Mucosa of descending colon (tissue), 3 donors: Measurements from ENCODE around the gene TEP1. TPM values are rescaled to one million over a fixed set of nuclear protein-coding genes. Genes with fewer than 3 reads are reported as not detected.
A peak's percentile ranks its signal among the peaks of the same experiment; 100 is the strongest.

Source experiments
- ATAC-seq: fragments of 200-7000 bp; cut with Tn5 transposase; one replicate; pipeline ENCODE4 v1.9.1; 2020; ENCODE audit warnings: mild to moderate bottlenecking, moderate library complexity
- DNase-seq, 3 donors: peaks; one replicate each; pipeline ENCODE4 v3.0.0-alpha.2; 2020
- H3K36me3 ChIP-seq: fragments of 200-600 bp; one replicate; pipeline ENCODE4 v1.8.0; 2021; ENCODE audit warnings: low read depth, mild to moderate bottlenecking
- H3K4me1 ChIP-seq: fragments of 200-600 bp; one replicate; pipeline ENCODE4 v1.8.0; 2021; ENCODE audit warnings: low read depth, mild to moderate bottlenecking
- H3K4me3 ChIP-seq: fragments of 200-600 bp; one replicate; pipeline ENCODE4 v1.8.0; 2021; ENCODE audit warnings: mild to moderate bottlenecking
- H3K9me3 ChIP-seq: fragments of 200-600 bp; one replicate; pipeline ENCODE4 v1.8.0; 2021; ENCODE audit warnings: mild to moderate bottlenecking
- CTCF ChIP-seq: fragments of 200-600 bp; IDR thresholded peaks from one replicate; pipeline ENCODE4 v1.8.0; 2022; ENCODE audit warnings: antibody characterized with exemption, mild to moderate bottlenecking
- intact Hi-C, 2 donors: fragments of 100-400 bp; cut with DNase I in 1 of 2; cut with micrococcal nuclease in 1 of 2; formaldehyde crosslinking; loops; one replicate each; pipeline versions ENCODE4 v1.11.0 to v1.11.1; 2022; cut with DNase I, micrococcal nuclease
- total RNA-seq, 3 donors: library from RNA; stranded (reverse); fragmentation: NEBNext Ultra II Directional in 2 of 3; extraction: Animal tissue kit (Norgen Biotek cat#: 25700) in 2 of 3; gene quantifications; one replicate each; pipeline versions ENCODE4 v1.2.1 to v1.2.4, GENCODE V29; 2021 to 2023
- donor health status: DM: no; HTN: no; CAD: no; lungs with moderate emphysema.
- donor health status: DM: no; HTN: no; CAD: no.
- donor health status: DM: no; HTN: yes; CAD: no.

The TEP1 gene
- total RNA-seq, 3 donors from 2014 or later, result 68.7 to 121 (median 85.8) TPM

DNA sequence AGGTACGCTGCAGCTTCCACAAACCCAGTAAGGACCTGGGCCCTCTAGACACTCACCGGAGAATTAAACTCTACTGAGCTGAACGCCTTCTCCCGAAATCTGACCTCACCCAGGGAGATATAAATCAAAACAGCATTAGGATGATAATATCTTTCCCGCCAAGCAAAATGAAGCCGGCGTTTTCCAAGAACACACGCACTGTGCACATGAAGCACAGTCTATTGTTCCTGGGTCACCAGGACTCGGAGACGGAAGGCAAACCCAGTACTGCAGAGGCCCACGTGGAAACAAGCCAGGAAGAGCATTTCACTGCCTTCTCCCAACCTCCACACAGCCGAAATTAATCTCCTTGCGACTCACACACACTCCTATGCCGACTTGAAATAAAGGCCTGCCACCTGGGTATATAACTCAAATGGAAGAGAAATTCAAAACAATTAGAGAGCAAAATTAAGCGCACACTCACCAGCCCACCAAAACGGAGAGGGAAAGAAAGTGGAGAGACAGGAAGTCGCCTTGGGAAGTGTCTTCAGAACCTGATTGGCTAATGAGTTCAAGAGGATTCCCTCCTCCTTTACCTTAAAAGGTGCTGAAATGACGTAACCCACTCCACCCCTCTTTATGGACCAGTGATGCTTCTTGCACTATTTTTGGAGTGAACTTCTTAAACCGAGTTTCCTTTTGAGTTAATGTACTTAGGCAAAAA lies 80.4 kb downstream of the TEP1 start, which contains the start of gene CCNB1IP1:
TSS of gene CCNB1IP1 (minus strand) at position 492 of the 706 bp plus-strand sequence. CDS start 16,756 bp downstream, outside the sequence.
- peak in 2 of 3 donors; percentile 40 to 78 for DNase-seq
- ATAC-seq, result peak; percentile 99
- intact Hi-C loops, result loop anchor here in 1 of 2 donors (10.0 kb wide), 1 partner anchor 352 kb away; the partner anchor contains the start of genes ANG and RNASE4

DNA sequence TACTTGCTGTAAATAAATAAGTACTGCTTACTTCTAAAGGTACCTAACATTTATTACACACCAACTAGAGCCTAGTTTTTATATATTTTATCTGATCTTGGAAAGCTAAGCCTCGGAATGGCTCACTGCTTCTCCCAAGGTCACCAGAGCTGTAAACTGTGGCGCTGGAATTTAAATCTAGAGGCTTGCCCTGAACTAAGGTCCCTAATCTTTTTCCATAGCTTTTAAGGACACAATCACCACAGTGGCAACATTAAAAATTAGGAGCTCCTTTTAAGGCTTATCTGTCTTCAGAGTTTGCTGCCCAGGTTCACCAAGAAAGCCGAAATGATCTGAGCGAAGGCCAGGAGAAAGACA lies 80.9 kb downstream of the TEP1 start:
- intact Hi-C loops, result loop anchor here in 1 of 2 donors (10.0 kb wide), 1 partner anchor 352 kb away; the partner anchor contains the start of genes ANG and RNASE4
- ATAC-seq, result peak; percentile 67
- peak in 1 of 3 donors; percentile 43 for DNase-seq

More for the DNA sequence above, 80.4 kb downstream of the TEP1 start, which contains the start of gene CCNB1IP1:
- Histone ChIP-seq H3K36me3 (no peaks in the 10 kb centered on the region), H3K4me1 (peaks cover 6% of the 10 kb centered on the region), H3K9me3 (no peaks in the 10 kb centered on the region), H3K4me3 (peak within 1 kb of the TSS; percentile 30)
- no peak for TF ChIP-seq CTCF

GRCh38 chr14:20331053-20331613 lies 82.2 kb downstream of the TEP1 start:
- Histone ChIP-seq H3K4me3 (no peak overlapping the region), H3K36me3 (no peaks in the 10 kb centered on the region), H3K9me3 (no peaks in the 10 kb centered on the region), H3K4me1 (peaks cover 6% of the 10 kb centered on the region)
- DNase-seq, result no peak
- TF ChIP-seq CTCF, result no peak
- intact Hi-C loops, result loop anchor here in 1 of 2 donors (10.0 kb wide), 1 partner anchor 354 kb away; the partner anchor contains the start of genes ANG and RNASE4
- ATAC-seq, result no peak

More for the DNA sequence above, 80.9 kb downstream of the TEP1 start:
- Histone ChIP-seq H3K4me1 (peaks cover 6% of the 10 kb centered on the region), H3K4me3 (peak overlapping the region; percentile 30), H3K9me3 (no peaks in the 10 kb centered on the region), H3K36me3 (no peaks in the 10 kb centered on the region)
- no peak for TF ChIP-seq CTCF

DNA sequence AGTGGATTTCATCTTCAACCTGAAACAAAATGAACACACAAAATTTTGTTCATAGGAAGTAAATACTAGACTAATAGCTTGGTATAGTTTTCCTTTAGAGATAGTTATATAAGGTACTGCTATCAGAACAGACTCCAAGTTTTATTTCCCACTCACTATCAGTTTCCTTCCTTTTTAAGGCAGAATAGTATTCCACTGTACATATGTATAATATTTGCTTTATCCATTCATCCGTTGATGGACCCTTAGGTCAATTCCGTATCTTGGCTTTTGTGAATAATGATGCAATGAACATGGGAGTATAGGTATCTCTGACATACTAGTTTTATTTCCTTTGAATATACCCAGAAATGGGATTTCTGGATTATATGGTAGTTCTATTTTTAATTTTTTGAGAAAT lies 83.9 kb downstream of the TEP1 start:
- H3K4me1 ChIP-seq, result peaks cover 6% of the 10 kb centered on the region
- TF ChIP-seq CTCF, result no peak
- ATAC-seq (no peak), DNase-seq (no peak)
- intact Hi-C loops, result loop anchor here in 1 of 2 donors (5.0 kb wide), 1 partner anchor 278 kb away; no protein-coding TSS in a partner anchor
- H3K4me3 ChIP-seq, result no peak overlapping the region
- H3K36me3 ChIP-seq, result no peaks in the 10 kb centered on the region
- no peaks in the 10 kb centered on the region for H3K9me3 ChIP-seq

DNA sequence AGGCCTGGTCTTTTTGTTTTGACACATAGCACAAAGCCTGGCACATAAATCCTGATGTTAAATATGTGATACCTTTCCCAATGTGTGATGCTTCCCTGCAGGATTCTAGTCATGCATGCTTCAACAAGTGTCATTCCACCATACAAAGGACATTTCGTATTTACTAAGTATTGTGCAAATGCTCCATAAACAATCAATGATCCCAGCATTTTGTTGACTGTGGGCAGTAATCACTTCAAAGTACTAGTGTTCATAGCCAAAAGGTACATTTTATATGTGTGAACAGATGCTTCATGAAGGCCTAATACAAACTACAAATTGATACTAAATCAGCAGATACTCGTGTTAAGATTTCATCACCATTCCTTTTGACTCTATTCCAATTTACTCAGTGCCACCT lies 84.6 kb downstream of the TEP1 start:
- H3K36me3 ChIP-seq, result no peaks in the 10 kb centered on the region
- no peaks in the 10 kb centered on the region for H3K9me3 ChIP-seq
- H3K4me3 ChIP-seq, result no peak overlapping the region
- intact Hi-C loops, result loop anchor here in 1 of 2 donors (5.0 kb wide), 1 partner anchor 279 kb away; no protein-coding TSS in a partner anchor
- DNase-seq, result no peak
- TF ChIP-seq CTCF, result no peak
- ATAC-seq, result no peak
- H3K4me1 ChIP-seq, result peaks cover 6% of the 10 kb centered on the region
